HG02884 (cell line): ENCODE results near the gene BAAT.

Source experiments
- ATAC-seq: cut with Tn5 transposase; IDR thresholded peaks from one replicate; pipeline ENCODE4 v1.9.1; 2021; ENCODE audit warnings: mild to moderate bottlenecking, moderate library complexity; ENCODE audit not compliant: unreplicated experiment

The BAAT gene

GRCh38 chr9:101398930-101399642, 14.3 kb upstream of the BAAT start:
- peak; percentile 5 for ATAC-seq

- ATAC-seq, result peak; percentile 97
Measured at GRCh38 chr9:101398068-101398929, 13.5 kb upstream of the BAAT start, which contains the start of the genes MRPL50 and ZNF189. Gene MRPL50 (minus strand): TSS chr9:101398618. CDS start chr9:101398592, 26 bp downstream. Gene ZNF189 (plus strand): TSS chr9:101398851. CDS start chr9:101399157, 306 bp downstream.

GRCh38 chr9:101397746-101398067, 12.9 kb upstream of the BAAT start:
- no peak for ATAC-seq

GRCh38 chr9:101394687-101395086, 9.9 kb upstream of the BAAT start:
- ATAC-seq, result no peak

- ATAC-seq, result no peak
Measured at GRCh38 chr9:101393135-101393534, 8.3 kb upstream of the BAAT start.

GRCh38 chr9:101388507-101388993, 3.7 kb upstream of the BAAT start:
- ATAC-seq, result no peak

GRCh38 chr9:101387871-101388506, 3.2 kb upstream of the BAAT start:
- peak; percentile 77 for ATAC-seq

GRCh38 chr9:101383361-101383760, 1.4 kb downstream of the BAAT start:
- ATAC-seq, result no peak

- ATAC-seq, result no peak
Measured at GRCh38 chr9:101381833-101382342, 2.9 kb downstream of the BAAT start.

- no peak for ATAC-seq
Measured at GRCh38 chr9:101381118-101381517, 3.7 kb downstream of the BAAT start.

GRCh38 chr9:101380295-101380694, 4.5 kb downstream of the BAAT start:
- ATAC-seq, result no peak

- no peak for ATAC-seq
Measured at GRCh38 chr9:101376111-101376848, 8.5 kb downstream of the BAAT start.

- ATAC-seq, result no peak
Measured at GRCh38 chr9:101375546-101375945, 9.3 kb downstream of the BAAT start.

GRCh38 chr9:101372327-101373118, 12.3 kb downstream of the BAAT start:
- no peak for ATAC-seq

GRCh38 chr9:101371813-101372212, 13.0 kb downstream of the BAAT start:
- ATAC-seq, result no peak

- ATAC-seq, result no peak
Measured at GRCh38 chr9:101369884-101370531, 14.8 kb downstream of the BAAT start.

- no peak for ATAC-seq
Measured at GRCh38 chr9:101369286-101369685, 15.5 kb downstream of the BAAT start.

GRCh38 chr9:101367323-101367722, 17.5 kb downstream of the BAAT start:
- no peak for ATAC-seq

GRCh38 chr9:101366038-101366756, 18.6 kb downstream of the BAAT start:
- no peak for ATAC-seq
